ENCODE results near the gene CELF6.
A peak's percentile ranks its signal among the peaks of the same experiment; 100 is the strongest.

The CELF6 gene

GRCh38 chr15:72306211-72306785 lies 13.7 kb downstream of the CELF6 start:
- TF ChIP-seq CTCF (conservative IDR thresholded peaks at IDR 0.05): no peak
- no peak overlapping the region for H3K27ac ChIP-seq

DNA sequence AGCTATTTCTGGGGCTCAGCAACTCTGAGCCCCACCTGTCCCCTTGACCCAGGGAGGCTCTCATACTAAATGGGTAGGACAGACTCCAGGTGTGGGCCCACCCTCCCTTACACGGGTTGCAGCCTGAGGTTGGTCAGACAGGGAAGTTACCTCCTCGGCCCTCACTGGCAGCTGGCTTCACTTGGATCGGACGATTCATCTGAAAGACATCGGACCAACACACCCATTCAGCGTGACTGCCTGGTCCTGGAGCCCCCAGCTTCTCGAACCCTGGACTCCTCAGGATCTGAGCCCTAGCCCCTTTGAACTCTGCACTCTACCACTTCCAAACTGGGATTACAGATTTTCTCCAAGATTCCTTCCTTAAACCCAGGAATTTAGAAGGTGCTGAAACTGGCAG lies 15.4 kb downstream of the CELF6 start:
- H3K27ac ChIP-seq: no peak overlapping the region
- no peak for TF ChIP-seq CTCF (conservative IDR thresholded peaks at IDR 0.05)

GRCh38 chr15:72302955-72303354 lies 17.0 kb downstream of the CELF6 start:
- no peak for TF ChIP-seq CTCF (conservative IDR thresholded peaks at IDR 0.05)

DNA sequence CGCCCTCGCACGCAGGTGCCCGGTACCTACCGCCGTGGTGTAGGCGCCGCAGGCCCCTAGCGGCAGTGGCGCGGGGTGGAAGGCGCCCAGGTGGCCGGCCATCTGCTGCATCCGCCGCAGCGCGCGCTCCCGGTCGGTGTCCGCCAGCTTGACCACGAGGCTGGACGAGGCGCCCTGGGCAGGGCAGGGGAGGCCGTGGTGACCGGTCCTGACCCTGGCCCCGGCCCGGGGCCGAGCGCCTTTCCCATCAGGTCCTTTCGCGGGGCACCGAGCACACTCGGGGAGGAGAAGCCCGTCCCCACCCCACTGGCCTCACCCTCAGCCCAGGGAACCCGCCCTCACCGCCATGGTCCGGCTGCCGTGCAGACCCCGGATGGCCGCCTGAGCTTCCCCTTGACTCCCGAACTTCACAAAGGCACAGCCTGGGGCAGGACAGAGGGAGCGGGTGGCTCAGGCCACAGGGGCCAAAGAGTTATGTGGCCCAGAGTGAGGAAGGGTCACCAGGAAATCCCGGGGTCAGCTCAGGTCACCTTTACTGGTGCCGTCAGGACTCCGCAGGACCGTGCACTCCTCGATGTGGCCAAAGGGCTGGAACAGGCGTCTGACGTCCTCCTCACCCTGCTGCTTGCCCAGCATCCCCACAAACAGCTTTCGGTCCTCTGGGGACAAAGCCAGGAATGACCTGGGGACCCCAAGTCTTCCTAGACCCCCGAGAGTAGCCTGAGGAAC lies 30.2 kb downstream of the CELF6 start:
- H3K27ac ChIP-seq: no peak overlapping the region
- no peak for TF ChIP-seq CTCF (conservative IDR thresholded peaks at IDR 0.05)

More at GRCh38 chr15:72302955-72303354, 17.0 kb downstream of the CELF6 start:
- H3K27ac ChIP-seq: no peak overlapping the region

DNA sequence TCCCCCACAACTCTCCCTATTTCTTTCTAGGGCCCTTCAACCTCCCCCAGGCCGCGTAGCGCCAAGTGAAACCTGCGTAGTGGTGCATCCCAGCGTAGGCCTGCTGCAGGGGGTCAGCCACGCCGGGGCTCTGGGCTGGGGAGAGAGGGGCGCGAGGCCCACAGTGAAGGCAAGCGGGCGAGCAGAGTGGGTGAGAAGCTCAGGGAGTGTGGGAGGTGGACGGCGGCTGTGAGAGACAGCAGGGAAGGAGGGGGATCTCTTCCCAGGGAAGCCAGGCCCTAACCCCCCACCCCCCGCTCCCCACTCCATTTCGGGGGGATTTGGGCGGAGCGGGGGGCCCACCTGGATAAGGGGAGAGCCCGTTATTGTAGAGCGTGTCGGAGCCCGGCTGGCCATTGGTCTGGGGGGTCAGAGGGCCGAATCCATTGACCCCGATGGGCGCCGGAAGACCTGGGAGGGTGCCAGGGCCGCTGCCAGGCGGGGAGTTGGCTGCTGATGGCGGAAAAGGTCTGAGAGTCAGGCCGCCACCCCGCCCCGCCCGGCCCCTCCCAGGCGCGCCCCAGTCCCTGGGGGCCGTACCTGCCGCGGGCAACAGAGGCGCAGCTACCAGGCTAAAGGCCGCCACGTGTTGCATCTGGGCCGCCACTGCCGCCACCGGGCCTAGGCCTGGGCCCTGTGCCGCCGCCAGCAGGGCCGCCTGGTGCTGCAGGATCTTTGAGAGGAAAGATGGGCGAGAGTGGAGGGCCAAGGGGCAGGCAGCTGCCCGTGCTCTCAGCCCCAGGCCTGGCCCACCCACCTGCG lies 31.0 kb downstream of the CELF6 start:
- TF ChIP-seq CTCF (conservative IDR thresholded peaks at IDR 0.05): no peak
- no peak overlapping the region for H3K27ac ChIP-seq

- no peak overlapping the region for H3K27ac ChIP-seq
- TF ChIP-seq CTCF (conservative IDR thresholded peaks at IDR 0.05): peak; percentile 90
These were observed 33.9 kb downstream of the CELF6 start for GRCh38 chr15:72285927-72286516.

GRCh38 chr15:72285402-72285801 lies 34.6 kb downstream of the CELF6 start:
- no peak for TF ChIP-seq CTCF (conservative IDR thresholded peaks at IDR 0.05)
- no peak overlapping the region for H3K27ac ChIP-seq
